GM12878 (cell line): ENCODE measurements around the gene POLR1G. TPM values are rescaled to one million over a fixed set of nuclear protein-coding genes. Genes with fewer than 3 reads are reported as not detected.

ENCODE experiments used
- ATAC-seq: fragments of 200-7000 bp; cut with Tn5 transposase; 3 replicates; pipeline ENCODE4 v1.9.1; 2020; ENCODE audit warnings: mild to moderate bottlenecking, moderate library complexity
- BruUV-seq: library from RNA; stranded (reverse); fragments of 400-500 nt; replicated peaks from 2 replicates; lab custom pipeline; 2021; lab: Mats Ljungman, UMichigan
- CTCF ChIA-PET: fragments of 300-600 bp; sonication (Branson Sonifier 250); formaldehyde crosslinking; extraction: SDS; loops from one replicate; lab custom pipeline; 2021; ENCODE audit warnings: inconsistent platforms; lab: Yijun Ruan, JAX
- POLR2A ChIA-PET: fragments of 350-600 bp; formaldehyde crosslinking; extraction: SDS; loops from one replicate; lab custom pipeline; 2021; ENCODE audit warnings: inconsistent platforms; lab: Charles Lee
- RAD21 ChIA-PET: fragments of 300-600 bp; sonication (Branson Sonifier 250); formaldehyde crosslinking; loops from one replicate; lab custom pipeline; 2023; ENCODE audit warnings: antibody characterized with exemption; ENCODE audit not compliant: unreplicated experiment; lab: Charles Lee
- SMC1A ChIA-PET: fragments of 300-600 bp; sonication (Branson Sonifier 250); formaldehyde crosslinking; loops from one replicate; lab custom pipeline; 2023; ENCODE audit not compliant: unreplicated experiment, uncharacterized antibody; lab: Charles Lee
- DNase-seq: peaks from one replicate; pipeline ENCODE4 v3.0.0-alpha.2; 2011; ENCODE audit warnings: low read depth, low spot score
- FAIRE-seq: peaks from 3 replicates; lab custom pipeline; 2011; peaks lifted over from hg19 to GRCh38; lab: Jason Lieb, UNC
- H2AFZ ChIP-seq: 2 replicates; pipeline ENCODE4 v1.6.0; 2011; ENCODE audit warnings: low read depth, low read length, control low read depth; ENCODE audit not compliant: control insufficient read depth
- H3K27ac ChIP-seq: 2 replicates; pipeline ENCODE4 v1.5.1; 2011; ENCODE audit warnings: control low read depth; ENCODE audit not compliant: control insufficient read depth, insufficient read depth
- H3K27me3 ChIP-seq, 2 experiments: replicated peaks in 1 of 2; 2 replicates each; pipeline versions ENCODE4 v1.6.0 to v1.6.1; 2011; ENCODE audit warnings: low read length in 1 of 2; ENCODE audit not compliant: control insufficient read depth in 2 of 2, insufficient read depth in 2 of 2
- H3K36me3 ChIP-seq, 2 experiments: 2 replicates each; pipeline ENCODE4 v1.5.1; 2011; ENCODE audit warnings: low read length in 1 of 2; ENCODE audit not compliant: control insufficient read depth in 2 of 2, insufficient read depth in 2 of 2
- H3K4me1 ChIP-seq: 2 replicates; pipeline ENCODE4 v1.6.1; 2011; ENCODE audit warnings: mild to moderate bottlenecking, low read length, moderate library complexity, mixed read lengths; ENCODE audit not compliant: control insufficient read depth, insufficient read depth
- H3K4me2 ChIP-seq: 2 replicates; pipeline ENCODE4 v1.6.0; 2011; ENCODE audit warnings: control low read depth; ENCODE audit not compliant: control insufficient read depth, insufficient read depth
- H3K4me3 ChIP-seq: fragments of 200-600 bp; sonication (generic); 2 replicates; pipeline ENCODE4 v1.5.1; 2016
- H3K79me2 ChIP-seq: 2 replicates; pipeline ENCODE4 v1.6.0; 2011; ENCODE audit warnings: low read length; ENCODE audit not compliant: control insufficient read depth, insufficient read depth
- H3K9ac ChIP-seq: 2 replicates; pipeline ENCODE4 v1.8.0; 2011; ENCODE audit warnings: low read length, control low read depth, mixed read lengths; ENCODE audit not compliant: control insufficient read depth, insufficient read depth
- H3K9me3 ChIP-seq: replicated peaks from 3 replicates; pipeline ENCODE4 v1.5.1; 2011; ENCODE audit warnings: mild to moderate bottlenecking, low read length; ENCODE audit not compliant: control insufficient read depth, insufficient read depth
- H4K20me1 ChIP-seq: 2 replicates; pipeline ENCODE4 v1.6.0; 2011; ENCODE audit not compliant: control insufficient read depth, insufficient read depth
- DPF2 ChIP-seq: fragments of 450-650 bp; IDR thresholded peaks from 2 replicates; pipeline ENCODE4 v1.6.1; 2017; ENCODE audit warnings: mild to moderate bottlenecking
- MLLT1 ChIP-seq: fragments of 450-650 bp; IDR thresholded peaks from 2 replicates; pipeline ENCODE4 v1.6.1; 2016; ENCODE audit warnings: mild to moderate bottlenecking
- ZBED1 ChIP-seq: IDR thresholded peaks from 2 replicates; pipeline ENCODE4 v1.6.1; 2016; ENCODE audit warnings: borderline replicate concordance
- ZNF24 ChIP-seq: fragments of 450-650 bp; IDR thresholded peaks from 2 replicates; pipeline ENCODE4 v1.6.1; 2017; ENCODE audit warnings: antibody characterized with exemption, mild to moderate bottlenecking
- WGBS: methylation state at CpG from one replicate; pipeline ENCODE4 v1.1.6; 2016; ENCODE audit warnings: low lambda C conversion rate; ENCODE audit not compliant: insufficient replicate concordance, insufficient coverage; ENCODE audit errors: missing lambda C conversion rate; 5-methylcytosine and 5-hydroxymethylcytosine counted together
- in situ Hi-C: fragments of 300-500 bp; cut with MboI; formaldehyde crosslinking; loops from 9 replicates; pipeline ENCODE4 v1.14.3; 2018; ENCODE audit warnings: mixed read lengths
- intact Hi-C: fragments of 100-400 bp; cut with micrococcal nuclease; formaldehyde crosslinking; loops from one replicate; pipeline ENCODE4 v1.14.2; 2022; ENCODE audit not compliant: unreplicated experiment
- polyA plus RNA-seq, 11 experiments: library from polyadenylated mRNA; depleted of rRNA in 4 of 11; unstranded in 6 of 11; stranded (reverse) in 5 of 11; fragments of >200 nt; fragmentation: Nextera tagmentation in 4 of 11; fragmentation: Illumina TruSeq in 1 of 11; extraction: Ambion mirVana in 4 of 11; extraction: Trizol in 1 of 11; gene quantifications; 1 replicate in 1 of 11; 2 replicates in 10 of 11; pipeline versions ENCODE4 v1.2.1 to v1.2.3, GENCODE V29; 2011 to 2016; ENCODE audit warnings: inconsistent platforms in 2 of 11, missing spikeins in 2 of 11, low read depth in 1 of 11
- total RNA-seq, 4 experiments: library from RNA; depleted of rRNA in 3 of 4; stranded (reverse); fragments of >200 nt in 3 of 4; fragmentation: Illumina TruSeq in 1 of 4; extraction: Trizol in 1 of 4; gene quantifications; 2 replicates each; pipeline versions ENCODE4 v1.2.1 to v1.2.3, GENCODE V29; 2013 to 2021

POLR1G gene
- total and polyA plus RNA-seq, 10 of the 15 experiments (the other 5 are each of a cell fraction or from before 2014, with no cell fraction given): 2.0 to 30.9 (median 20.5) TPM

GRCh38 chr19:45420356-45420755 lies 13.9 kb downstream of the POLR1G start:
- Histone ChIP-seq H4K20me1 (no peaks in the 10 kb centered on the region), H3K36me3 (peaks cover 0 to 3% of the 10 kb centered on the region in 2 experiments), H3K4me2 (peak overlapping the region; percentile 69), H2AFZ (no peak overlapping the region)
- ChIA-PET CTCF (interaction anchor here (1.1 to 4.9 kb wide), 4 partner anchors 17 to 65 kb away, joined by 4 to 42 read pairs (median 6); partner anchors contain the start of gene PPP1R13L), POLR2A (no interaction called here)
- DNase-seq: no peak
- no peak for TF ChIP-seq DPF2
- 0 out of 2 replicates have a peak, but pooled peaks have one; percentile 17 for TF ChIP-seq MLLT1
- TF ChIP-seq, all 136 proteins: peak for 1
- no peak for ATAC-seq
- peaks cover 38% of the 10 kb centered on the region for H3K4me1 ChIP-seq
- ChIA-PET RAD21 (interaction anchor here (0.9 to 1.5 kb wide), 2 partner anchors 16 to 19 kb away, joined by 3 to 7 read pairs; partner anchors contain the start of gene PPP1R13L), SMC1A (no interaction called here)
- no peaks in the 10 kb centered on the region for H3K9me3 ChIP-seq
- H3K9ac ChIP-seq: no peak overlapping the region
- WGBS: 83% methylated on average over 10 of the region's 10 CpGs
- H3K4me3 ChIP-seq: no peak overlapping the region
- peaks cover 16% of the 10 kb centered on the region for H3K79me2 ChIP-seq
- peak overlapping the region; percentile 73; the same call in 1 of the 2 replicates for H3K27ac ChIP-seq
- in situ Hi-C loops: no loop called here
- BruUV-seq: no TSS peak
- FAIRE-seq: no peak
- intact Hi-C loops: no loop called here
- no peaks in the 10 kb centered on the region for H3K27me3 ChIP-seq

GRCh38 chr19:45420871-45421270 lies 14.4 kb downstream of the POLR1G start:
- WGBS: 85% methylated on average over 6 of the region's 6 CpGs
- no peak overlapping the region for H3K9ac ChIP-seq
- no peaks in the 10 kb centered on the region for H4K20me1 ChIP-seq
- ChIA-PET POLR2A (interaction anchor here (0.9 kb wide), 1 partner anchor 36 kb away, joined by 3 read pairs; no protein-coding TSS in a partner anchor), RAD21 (interaction anchor here (0.9 to 1.4 kb wide), 3 partner anchors 14 to 47 kb away, joined by 3 to 6 read pairs (median 3); partner anchors contain the start of gene FOSB), SMC1A (interaction anchor here (1.5 kb wide), 1 partner anchor 58 kb away, joined by 3 read pairs; no protein-coding TSS in a partner anchor), CTCF (interaction anchor here (1.1 to 4.9 kb wide), 3 partner anchors 18 to 65 kb away, joined by 4 to 42 read pairs (median 6); partner anchors contain the start of gene PPP1R13L)
- no TSS peak for BruUV-seq
- no peaks in the 10 kb centered on the region; a peak in 4 of 4 replicates for H3K36me3 ChIP-seq
- peaks cover 16% of the 10 kb centered on the region for H3K79me2 ChIP-seq
- FAIRE-seq (no peak), DNase-seq (no peak), ATAC-seq (no peak)
- no peak overlapping the region for H3K4me3 ChIP-seq
- TF ChIP-seq ZNF24: peak; percentile 94
- no peak for TF ChIP-seq ZBED1
- no peaks in the 10 kb centered on the region for H3K27me3 ChIP-seq
- no peaks in the 10 kb centered on the region for H3K9me3 ChIP-seq
- intact Hi-C loops (no loop called here), in situ Hi-C loops (no loop called here)
- H2AFZ ChIP-seq: no peak overlapping the region
- H3K4me1 ChIP-seq: peaks cover 38% of the 10 kb centered on the region
- 0 out of 2 replicates have a peak overlapping the region, but pooled peaks have one; percentile 18 for H3K27ac ChIP-seq
- no peak overlapping the region for H3K4me2 ChIP-seq
